Gastrocnemius medialis (tissue), 4 donors: ENCODE results near the gene SENP3. TPM values are rescaled to one million over a fixed set of nuclear protein-coding genes. Genes with fewer than 3 reads are reported as not detected.
A peak's percentile ranks its signal among the peaks of the same experiment; 100 is the strongest.

Experiments used
- ATAC-seq, 2 donors: fragments of 150-250 bp; one replicate each; pipeline ENCODE4 v1.9.1; 2016
- DNase-seq, 2 donors: peaks; one replicate each; pipeline ENCODE4 v3.0.0-alpha.2; 2019
- H3K27ac ChIP-seq, 4 donors: fragments of 200-600 bp; sonication (generic); 1 replicate in 1 of 4; 2 replicates in 3 of 4; pipeline ENCODE4 v1.5.1; 2016 to 2018; ENCODE audit warnings: mild to moderate bottlenecking in 2 of 4, moderate library complexity in 1 of 4
- H3K27me3 ChIP-seq, 3 donors: fragments of 200-600 bp; sonication (generic) in 2 of 3; 1 replicate in 1 of 3; 2 replicates in 2 of 3; pipeline versions ENCODE4 v1.5.1 to v1.6.0; 2016 to 2019; ENCODE audit warnings: mild to moderate bottlenecking in 1 of 3, moderate library complexity in 1 of 3
- H3K36me3 ChIP-seq, 2 donors: fragments of 200-600 bp; sonication (generic) in 1 of 2; one replicate each; pipeline ENCODE4 v1.5.1; 2017 to 2018
- H3K4me1 ChIP-seq, 2 donors: fragments of 200-600 bp; sonication (generic) in 1 of 2; one replicate each; pipeline ENCODE4 v1.5.1; 2016 to 2017; ENCODE audit warnings: mild to moderate bottlenecking in 2 of 2
- H3K4me3 ChIP-seq, 4 donors: fragments of 200-600 bp; sonication (generic) in 3 of 4; 1 replicate in 1 of 4; 2 replicates in 3 of 4; pipeline ENCODE4 v1.5.1; 2016 to 2019; ENCODE audit warnings: mild to moderate bottlenecking in 2 of 4
- H3K9me3 ChIP-seq, 3 donors: fragments of 200-600 bp; sonication (generic) in 2 of 3; 1 replicate in 1 of 3; 2 replicates in 2 of 3; pipeline ENCODE4 v1.5.1; 2016 to 2019
- POLR2A ChIP-seq, 2 donors: fragments of 450-650 bp; IDR thresholded peaks; one replicate each; pipeline ENCODE4 v1.6.1; 2017; ENCODE audit warnings: antibody characterized with exemption in 2 of 2, mild to moderate bottlenecking in 2 of 2, moderate library complexity in 2 of 2
- in situ Hi-C, 4 donors: fragments of 200-750 bp; cut with MboI; loops; one replicate each; pipeline versions ENCODE4 v1.15.0 to v1.8.0; 2017; ENCODE audit warnings: low sequenced_read_pairs in 4 of 4
- intact Hi-C: fragments of 100-400 bp; cut with DNase I; formaldehyde crosslinking; loops from one replicate; pipeline ENCODE4 v1.15.1; 2023; ENCODE audit warnings: low total_unique reads
- total RNA-seq, 4 donors: library from RNA; depleted of rRNA; stranded (reverse); fragments of >200 nt; gene quantifications; one replicate each; pipeline versions ENCODE4 v1.1.0 to v1.2.3, GENCODE V29; 2016
- TF ChIP-seq, protein P1 (sequence below), 5 experiments: fragments of 450-650 bp in 3 of 5; fragments of 200-600 bp in 2 of 5; sonication (generic) in 2 of 5; IDR thresholded peaks in 4 of 5; conservative IDR thresholded peaks in 1 of 5; 1 replicate in 4 of 5; 2 replicates in 1 of 5; pipeline ENCODE4 v1.5.1; 2016 to 2019; ENCODE audit warnings: antibody characterized with exemption in 5 of 5, mild to moderate bottlenecking in 3 of 5, moderate library complexity in 3 of 5

SENP3 gene
- total RNA-seq, 4 donors from 2014 or later, result 63.6 to 71.5 (median 68.8) TPM

GRCh38 chr17:7579834-7580603 is 18.3 kb downstream of the SENP3 start:
- H3K36me3 ChIP-seq, result peaks cover 3 to 39% of the 10 kb centered on the region in 2 donors
- no peak for ATAC-seq
- no peaks in the 10 kb centered on the region for H3K27me3 ChIP-seq
- no peaks in the 10 kb centered on the region for H3K9me3 ChIP-seq
- peaks cover 75 to 78% of the 10 kb centered on the region in 2 donors for H3K4me1 ChIP-seq
- intact Hi-C loops (loop anchor here (10.0 kb wide), 2 partner anchors 565 to 575 kb away; partner anchors contain the start of genes PER1 and RNASEK), in situ Hi-C loops (no loop called here)
- H3K27ac ChIP-seq, result peak overlapping the region; percentile 98 to 100 (median 99)
- DNase-seq, result no peak
- H3K4me3 ChIP-seq, result peak overlapping the region in 3 of 4 donors; percentile 20 to 36 (median 22)
- TF ChIP-seq, protein P1, sequence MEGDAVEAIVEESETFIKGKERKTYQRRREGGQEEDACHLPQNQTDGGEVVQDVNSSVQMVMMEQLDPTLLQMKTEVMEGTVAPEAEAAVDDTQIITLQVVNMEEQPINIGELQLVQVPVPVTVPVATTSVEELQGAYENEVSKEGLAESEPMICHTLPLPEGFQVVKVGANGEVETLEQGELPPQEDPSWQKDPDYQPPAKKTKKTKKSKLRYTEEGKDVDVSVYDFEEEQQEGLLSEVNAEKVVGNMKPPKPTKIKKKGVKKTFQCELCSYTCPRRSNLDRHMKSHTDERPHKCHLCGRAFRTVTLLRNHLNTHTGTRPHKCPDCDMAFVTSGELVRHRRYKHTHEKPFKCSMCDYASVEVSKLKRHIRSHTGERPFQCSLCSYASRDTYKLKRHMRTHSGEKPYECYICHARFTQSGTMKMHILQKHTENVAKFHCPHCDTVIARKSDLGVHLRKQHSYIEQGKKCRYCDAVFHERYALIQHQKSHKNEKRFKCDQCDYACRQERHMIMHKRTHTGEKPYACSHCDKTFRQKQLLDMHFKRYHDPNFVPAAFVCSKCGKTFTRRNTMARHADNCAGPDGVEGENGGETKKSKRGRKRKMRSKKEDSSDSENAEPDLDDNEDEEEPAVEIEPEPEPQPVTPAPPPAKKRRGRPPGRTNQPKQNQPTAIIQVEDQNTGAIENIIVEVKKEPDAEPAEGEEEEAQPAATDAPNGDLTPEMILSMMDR (IDR thresholded peaks at IDR 0.05 in 4 of 5, conservative IDR thresholded peaks at IDR 0.05 in 1 of 5), result no peak
- no peak for TF ChIP-seq POLR2A (IDR thresholded peaks at IDR 0.05)

DNA sequence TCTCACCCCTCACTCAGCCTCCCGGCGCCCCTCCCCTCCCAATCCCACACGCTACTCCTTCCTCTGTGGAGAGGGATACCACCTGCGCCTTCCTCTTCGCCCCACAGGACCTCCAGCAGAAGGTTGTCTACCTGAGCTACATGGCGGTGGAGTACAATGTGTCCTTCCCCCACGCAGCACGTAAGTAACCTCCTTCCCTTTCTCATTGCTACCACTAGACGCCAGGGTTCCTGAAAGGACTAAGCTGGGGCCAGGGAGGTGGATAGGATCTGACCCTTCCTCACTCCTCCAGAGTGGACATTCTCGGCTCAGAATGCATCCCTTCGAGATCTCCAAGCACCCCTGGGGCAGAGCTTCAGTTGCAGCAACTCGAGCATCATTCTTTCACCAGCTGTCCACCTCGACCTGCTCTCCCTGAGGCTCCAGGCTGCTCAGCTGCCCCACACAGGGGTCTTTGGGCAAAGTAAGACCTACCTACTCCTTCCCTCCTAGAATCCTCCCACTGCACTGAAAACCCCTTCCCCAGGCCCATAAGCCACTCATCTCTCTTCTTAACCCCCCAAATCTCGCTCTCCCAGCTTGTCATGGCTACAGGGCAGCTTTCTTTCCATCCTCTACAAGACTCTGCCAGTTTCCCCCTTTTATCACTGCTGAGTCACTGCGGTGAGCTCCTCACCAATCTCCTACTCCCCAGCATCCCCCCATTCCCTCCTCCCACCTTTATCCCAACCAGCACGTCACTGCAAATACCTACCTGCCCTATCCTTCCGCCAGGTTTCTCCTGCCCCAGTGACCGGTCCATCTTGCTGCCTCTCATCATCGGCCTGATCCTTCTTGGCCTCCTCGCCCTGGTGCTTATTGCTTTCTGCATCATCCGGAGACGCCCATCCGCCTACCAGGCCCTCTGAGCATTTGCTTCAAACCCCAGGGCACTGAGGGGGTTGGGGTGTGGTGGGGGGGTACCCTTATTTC is 19.2 kb downstream of the SENP3 start:
- Histone ChIP-seq H3K36me3 (peaks cover 0 to 31% of the 10 kb centered on the region in 2 donors), H3K9me3 (no peaks in the 10 kb centered on the region), H3K27me3 (no peaks in the 10 kb centered on the region), H3K27ac (peak overlapping the region; percentile 98 to 100 (median 99)), H3K4me3 (peak overlapping the region in 2 of 4 donors; percentile 22 to 36), H3K4me1 (peaks cover 73 to 74% of the 10 kb centered on the region in 2 donors)
- in situ Hi-C loops (no loop called here), intact Hi-C loops (no loop called here)
- no peak for TF ChIP-seq POLR2A (IDR thresholded peaks at IDR 0.05)
- TF ChIP-seq, protein P1 (IDR thresholded peaks at IDR 0.05 in 4 of 5, conservative IDR thresholded peaks at IDR 0.05 in 1 of 5), result no peak
- ATAC-seq (no peak), DNase-seq (no peak)

GRCh38 chr17:7582396-7583252 is 20.9 kb downstream of the SENP3 start:
- Histone ChIP-seq H3K4me3 (peak overlapping the region; percentile 67 to 84 (median 68)), H3K27me3 (no peaks in the 10 kb centered on the region), H3K4me1 (peaks cover 57 to 59% of the 10 kb centered on the region in 2 donors), H3K36me3 (peaks cover 0 to 26% of the 10 kb centered on the region in 2 donors), H3K27ac (peak overlapping the region; percentile 98 to 100 (median 99)), H3K9me3 (no peaks in the 10 kb centered on the region)
- DNase-seq (no peak), ATAC-seq (no peak)
- intact Hi-C loops (no loop called here), in situ Hi-C loops (no loop called here)
- TF ChIP-seq, protein P1 (IDR thresholded peaks at IDR 0.05 in 4 of 5, conservative IDR thresholded peaks at IDR 0.05 in 1 of 5), result no peak
- TF ChIP-seq POLR2A (IDR thresholded peaks at IDR 0.05), result no peak
